IMR-90 (cell line): ENCODE measurements around the gene PEX5L. TPM values are rescaled to one million over a fixed set of nuclear protein-coding genes. Genes with fewer than 3 reads are reported as not detected.

Experiments used
- ATAC-seq: fragments of 200-7000 bp; cut with Tn5 transposase; 2 replicates; pipeline ENCODE4 v1.9.1; 2020; ENCODE audit warnings: low read depth, mild to moderate bottlenecking, moderate library complexity
- BruUV-seq: library from RNA; stranded (reverse); fragments of 400-500 nt; replicated peaks from 2 replicates; lab custom pipeline; 2021; lab: Mats Ljungman, UMichigan
- CTCF ChIA-PET: fragments of 300-600 bp; formaldehyde crosslinking; extraction: SDS; loops from one replicate; lab custom pipeline; 2021; ENCODE audit warnings: antibody characterized with exemption; lab: Yijun Ruan, JAX
- POLR2A ChIA-PET: fragments of 300-600 bp; sonication (Branson Sonifier 250); formaldehyde crosslinking; loops from one replicate; lab custom pipeline; 2022; ENCODE audit warnings: antibody characterized with exemption; ENCODE audit not compliant: unreplicated experiment; lab: Charles Lee
- DNase-seq: peaks from one replicate; pipeline ENCODE4 v3.0.0; 2013
- H2AFZ ChIP-seq: replicated peaks from 2 replicates; pipeline ENCODE3; 2013; ENCODE audit warnings: low read length, mild to moderate bottlenecking; ENCODE audit not compliant: poor library complexity
- H2AK5ac ChIP-seq: 2 replicates; pipeline ENCODE4 v1.6.1; 2013; ENCODE audit warnings: low read depth, low read length, inconsistent platforms
- H2AK9ac ChIP-seq: replicated peaks from 2 replicates; pipeline ENCODE3; 2013; ENCODE audit warnings: mild to moderate bottlenecking, low read depth, low read length, moderate library complexity; ENCODE audit not compliant: poor library complexity
- H2BK120ac ChIP-seq: 2 replicates; pipeline ENCODE4 v1.6.1; 2013; ENCODE audit warnings: low read depth, low read length, inconsistent platforms
- H2BK15ac ChIP-seq: 3 replicates; pipeline ENCODE4 v1.6.1; 2013; ENCODE audit warnings: low read depth, low read length, inconsistent platforms
- H2BK20ac ChIP-seq: 2 replicates; pipeline ENCODE4 v1.6.1; 2013; ENCODE audit warnings: low read depth, mild to moderate bottlenecking, inconsistent platforms, low read length, moderate library complexity
- H2BK5ac ChIP-seq: 2 replicates; pipeline ENCODE4 v1.6.1; 2013; ENCODE audit warnings: mild to moderate bottlenecking, low read depth, low read length, inconsistent platforms; ENCODE audit not compliant: poor library complexity, severe bottlenecking
- H3K14ac ChIP-seq: replicated peaks from 2 replicates; pipeline ENCODE4 v1.6.1; 2013; ENCODE audit warnings: low read depth, low read length, inconsistent platforms
- H3K18ac ChIP-seq: 2 replicates; pipeline ENCODE4 v1.6.1; 2013; ENCODE audit warnings: low read depth, low read length, control low read depth
- H3K23ac ChIP-seq: 2 replicates; pipeline ENCODE4 v1.6.1; 2013; ENCODE audit warnings: low read depth, low read length, inconsistent platforms
- H3K27ac ChIP-seq: 2 replicates; pipeline ENCODE4 v1.5.1; 2013; ENCODE audit warnings: mild to moderate bottlenecking, control low read depth, low read length; ENCODE audit not compliant: insufficient read depth
- H3K27me3 ChIP-seq: 2 replicates; pipeline ENCODE4 v1.6.1; 2013; ENCODE audit warnings: low read length; ENCODE audit not compliant: control insufficient read depth, insufficient read depth
- H3K36me3 ChIP-seq: 2 replicates; pipeline ENCODE4 v1.6.1; 2013; ENCODE audit warnings: low read length, mixed read lengths; ENCODE audit not compliant: control insufficient read depth, insufficient read depth
- H3K4ac ChIP-seq: 2 replicates; pipeline ENCODE4 v1.6.1; 2013; ENCODE audit warnings: low read depth, low read length, inconsistent platforms
- H3K4me1 ChIP-seq: 2 replicates; pipeline ENCODE4 v1.6.1; 2013; ENCODE audit warnings: low read length, mixed read lengths; ENCODE audit not compliant: control insufficient read depth, insufficient read depth
- H3K4me2 ChIP-seq: 2 replicates; pipeline ENCODE4 v1.6.1; 2013; ENCODE audit warnings: low read depth, mild to moderate bottlenecking, control low read depth, low read length, moderate library complexity
- H3K4me3 ChIP-seq: 2 replicates; pipeline ENCODE4 v1.5.1; 2013; ENCODE audit warnings: low read depth, mild to moderate bottlenecking, control low read depth, low read length, moderate library complexity; ENCODE audit not compliant: insufficient read depth
- H3K56ac ChIP-seq: 2 replicates; pipeline ENCODE4 v1.6.1; 2013; ENCODE audit warnings: low read length, inconsistent platforms; ENCODE audit not compliant: insufficient read depth; ENCODE audit errors: extremely low read depth
- H3K79me1 ChIP-seq, 2 experiments: 2 replicates each; pipeline ENCODE4 v1.6.1; 2013; ENCODE audit warnings: low read length in 2 of 2, inconsistent platforms in 1 of 2, low read depth in 1 of 2
- H3K9ac ChIP-seq: 2 replicates; pipeline ENCODE4 v1.6.1; 2013; ENCODE audit warnings: low read depth, low read length, control low read depth
- H3K9me1 ChIP-seq: 2 replicates; pipeline ENCODE4 v1.6.1; 2013; ENCODE audit warnings: low read length, inconsistent platforms; ENCODE audit not compliant: insufficient read depth
- H3K9me3 ChIP-seq: 2 replicates; pipeline ENCODE4 v1.6.1; 2013; ENCODE audit warnings: low read length; ENCODE audit not compliant: control insufficient read depth, insufficient read depth
- H4K20me1 ChIP-seq: 2 replicates; pipeline ENCODE4 v1.6.1; 2013; ENCODE audit warnings: low read length, inconsistent platforms; ENCODE audit not compliant: insufficient read depth
- H4K5ac ChIP-seq: 2 replicates; pipeline ENCODE4 v1.6.1; 2013; ENCODE audit warnings: mild to moderate bottlenecking, low read depth, low read length, control low read depth
- H4K8ac ChIP-seq, 2 experiments: 2 replicates each; pipeline ENCODE4 v1.6.1; 2013; ENCODE audit warnings: low read depth in 2 of 2, low read length in 2 of 2, control low read depth in 1 of 2, inconsistent platforms in 1 of 2
- H4K91ac ChIP-seq: 2 replicates; pipeline ENCODE4 v1.6.1; 2013; ENCODE audit warnings: low read depth, low read length, inconsistent platforms; ENCODE audit not compliant: insufficient read depth
- FOS ChIP-seq: fragments of 150-350 bp; IDR thresholded peaks from 2 replicates; pipeline ENCODE4 v1.6.1; 2016; ENCODE audit warnings: low read depth, low read length
- MXI1 ChIP-seq: IDR thresholded peaks from 2 replicates; pipeline ENCODE4 v1.6.1; 2012; ENCODE audit warnings: low read depth, mild to moderate bottlenecking, low read length, moderate library complexity, borderline replicate concordance
- RAD21 ChIP-seq: IDR thresholded peaks from 2 replicates; pipeline ENCODE4 v1.6.1; 2012; ENCODE audit warnings: low read length, improper control_type of control experiment
- dilution Hi-C: fragments of 300-500 bp; cut with HindIII; formaldehyde crosslinking; loops from one replicate; pipeline ENCODE4 v1.14.3; 2018; ENCODE audit warnings: low sequenced_read_pairs; ENCODE audit not compliant: unreplicated experiment
- in situ Hi-C: fragments of 300-500 bp; cut with MboI; formaldehyde crosslinking; loops from 3 replicates; pipeline ENCODE4 v1.14.3; 2019; ENCODE audit warnings: low sequenced_read_pairs, inconsistent platforms, mixed read lengths
- intact Hi-C: fragments of 100-400 bp; cut with micrococcal nuclease; formaldehyde crosslinking; loops from 2 replicates; pipeline ENCODE4 v1.10.0; 2022
- polyA plus RNA-seq, 3 experiments: library from polyadenylated mRNA; depleted of rRNA; stranded (reverse); fragments of >200 nt; gene quantifications; 2 replicates each; pipeline ENCODE4 v1.2.3, GENCODE V29; 2012; ENCODE audit warnings: low replicate concordance in 1 of 3
- total RNA-seq: library from RNA; depleted of rRNA; stranded (reverse); fragments of >200 nt; gene quantifications from 2 replicates; pipeline ENCODE4 v1.2.3, GENCODE V29; 2012

Gene PEX5L
- total and polyA plus RNA-seq, 2 of the 4 experiments (the other 2 are of a cell fraction): not detected

GRCh38 chr3:179895330-179895729 is 141.4 kb downstream of the PEX5L start:
- H3K23ac ChIP-seq: no peak overlapping the region
- ChIA-PET CTCF (interaction anchor here (0.6 to 0.8 kb wide), 2 partner anchors 13 to 1057 kb away, joined by 3 to 4 read pairs; no protein-coding TSS in a partner anchor), POLR2A (no interaction called here)
- BruUV-seq: no TSS peak
- no peak for DNase-seq
- H2BK120ac ChIP-seq: no peak overlapping the region
- no peaks in the 10 kb centered on the region for H3K9me3 ChIP-seq
- H3K9ac ChIP-seq: no peak overlapping the region
- no peak overlapping the region for H4K91ac ChIP-seq
- H3K4me2 ChIP-seq: no peak overlapping the region
- H2BK5ac ChIP-seq: no peak overlapping the region
- H3K14ac ChIP-seq: no peak overlapping the region
- no peak overlapping the region for H2BK15ac ChIP-seq
- no peak overlapping the region for H3K4ac ChIP-seq
- no peak overlapping the region for H2AK9ac ChIP-seq
- no peaks in the 10 kb centered on the region for H3K9me1 ChIP-seq
- in situ Hi-C loops (no loop called here), intact Hi-C loops (no loop called here), dilution Hi-C loops (no loop called here)
- H3K79me1 ChIP-seq: no peaks in the 10 kb centered on the region
- no peak overlapping the region for H3K27ac ChIP-seq
- H4K5ac ChIP-seq: no peak overlapping the region
- H3K27me3 ChIP-seq: no peaks in the 10 kb centered on the region
- no peaks in the 10 kb centered on the region for H3K36me3 ChIP-seq
- no peaks in the 10 kb centered on the region for H3K4me1 ChIP-seq
- H3K18ac ChIP-seq: no peak overlapping the region
- no peak overlapping the region for H2BK20ac ChIP-seq
- H4K8ac ChIP-seq: no peak overlapping the region
- ATAC-seq: no peak
- no peaks in the 10 kb centered on the region for H4K20me1 ChIP-seq
- H2AK5ac ChIP-seq: no peak overlapping the region
- TF ChIP-seq FOS (no peak), MXI1 (no peak), RAD21 (no peak)
- no peak overlapping the region for H3K56ac ChIP-seq
- no peak overlapping the region for H3K4me3 ChIP-seq
- no peak overlapping the region for H2AFZ ChIP-seq
